ENCODE results near the gene BLOC1S2.
"Not testable (repeated sequence)": the region's sequence is repeated elsewhere in the genome, so short reads cannot be mapped to it uniquely, and the experiment has no call there.

BLOC1S2 gene
- total RNA-seq, result 35.1 to 47.7 reads per million in 2 donors

GRCh38 chr10:100286051-100287033, at the start of gene BLOC1S2:
Gene BLOC1S2, minus strand, starts transcription at chr10:100286680. Its CDS starts 21 bp downstream, at chr10:100286659.
- DNase-seq, result peak; percentile 75

- DNase-seq, result no peak
Observed at GRCh38 chr10:100334762-100335161, 48.3 kb upstream of the BLOC1S2 start.

GRCh38 chr10:100333661-100334440, 47.4 kb upstream of the BLOC1S2 start:
- no peak for DNase-seq

- DNase-seq, result no peak
Observed at GRCh38 chr10:100333106-100333505, 46.6 kb upstream of the BLOC1S2 start.

GRCh38 chr10:100330079-100330478, 43.6 kb upstream of the BLOC1S2 start, which contains the start of gene PKD2L1:
Gene PKD2L1, minus strand, starts transcription at chr10:100330228. Its CDS starts 125 bp downstream, at chr10:100330103.
- DNase-seq, result no peak

- DNase-seq, result no peak
Observed at GRCh38 chr10:100328198-100328597, 41.7 kb upstream of the BLOC1S2 start.

GRCh38 chr10:100327718-100328009, 41.2 kb upstream of the BLOC1S2 start:
- DNase-seq, result no peak

- DNase-seq, result no peak
Observed at GRCh38 chr10:100327007-100327717, 40.7 kb upstream of the BLOC1S2 start.

- no peak for DNase-seq
Observed at GRCh38 chr10:100325158-100325557, 38.7 kb upstream of the BLOC1S2 start.

GRCh38 chr10:100319707-100320402, 33.4 kb upstream of the BLOC1S2 start:
- no peak for DNase-seq

- DNase-seq, result no peak
Observed at GRCh38 chr10:100318207-100318606, 31.7 kb upstream of the BLOC1S2 start.

GRCh38 chr10:100315615-100316014, 29.1 kb upstream of the BLOC1S2 start:
- no peak for DNase-seq

- DNase-seq, result no peak
Observed at GRCh38 chr10:100311298-100311697, 24.8 kb upstream of the BLOC1S2 start.

GRCh38 chr10:100307684-100308083, 21.2 kb upstream of the BLOC1S2 start:
- no peak for DNase-seq

GRCh38 chr10:100306861-100307260, 20.4 kb upstream of the BLOC1S2 start:
- no peak for DNase-seq

GRCh38 chr10:100304414-100304813, 17.9 kb upstream of the BLOC1S2 start:
- no peak for DNase-seq

GRCh38 chr10:100303724-100304319, 17.3 kb upstream of the BLOC1S2 start:
- DNase-seq, result no peak

- DNase-seq, result not testable (repeated sequence)
Observed at GRCh38 chr10:100301123-100301522, 14.6 kb upstream of the BLOC1S2 start.

- no peak for DNase-seq
Observed at GRCh38 chr10:100297242-100297641, 10.8 kb upstream of the BLOC1S2 start.

- no peak for DNase-seq
Observed at GRCh38 chr10:100293066-100293465, 6.6 kb upstream of the BLOC1S2 start.

- not testable (repeated sequence) for DNase-seq
Observed at GRCh38 chr10:100292300-100292699, 5.8 kb upstream of the BLOC1S2 start.

- DNase-seq, result no peak
Observed at GRCh38 chr10:100291356-100291755, 4.9 kb upstream of the BLOC1S2 start.
